Retinal pigment epithelial cell (primary cell): ENCODE results near the gene TLX3.

Experiments used
- DNase-seq: peaks from one replicate; pipeline ENCODE4 v3.0.0-alpha.2; 2010; ENCODE audit warnings: low read depth
- H3K4me3 ChIP-seq: 2 replicates; pipeline ENCODE4 v1.5.1; 2011; ENCODE audit warnings: mild to moderate bottlenecking, low read length, control low read depth, moderate library complexity
- CTCF ChIP-seq: conservative IDR thresholded peaks from 2 replicates; pipeline ENCODE4 v1.5.1; 2011; ENCODE audit warnings: low read depth, low read length, control low read depth, inconsistent platforms

TLX3 gene

GRCh38 chr5:171269717-171270116 lies 39.3 kb upstream of the TLX3 start:
- no peak for TF ChIP-seq CTCF
- peak; percentile 34 for DNase-seq
- no peak overlapping the region for H3K4me3 ChIP-seq

- no peak for DNase-seq
- no peak for TF ChIP-seq CTCF
- H3K4me3 ChIP-seq = no peak overlapping the region
These were observed 38.9 kb upstream of the TLX3 start for GRCh38 chr5:171270136-171270535.

GRCh38 chr5:171271798-171272197 lies 37.2 kb upstream of the TLX3 start:
- TF ChIP-seq CTCF = no peak
- no peak overlapping the region for H3K4me3 ChIP-seq
- DNase-seq = no peak

GRCh38 chr5:171272996-171273970 lies 35.8 kb upstream of the TLX3 start:
- peak; percentile 54 for TF ChIP-seq CTCF
- H3K4me3 ChIP-seq = no peak overlapping the region
- DNase-seq = no peak

GRCh38 chr5:171275841-171276544 lies 33.1 kb upstream of the TLX3 start:
- no peak for TF ChIP-seq CTCF
- DNase-seq = no peak
- no peak overlapping the region for H3K4me3 ChIP-seq

- no peak overlapping the region for H3K4me3 ChIP-seq
- no peak for DNase-seq
- no peak for TF ChIP-seq CTCF
These were observed 25.3 kb upstream of the TLX3 start for GRCh38 chr5:171283753-171284152.

GRCh38 chr5:171285465-171285864 lies 23.6 kb upstream of the TLX3 start:
- no peak for DNase-seq
- H3K4me3 ChIP-seq = no peak overlapping the region
- TF ChIP-seq CTCF = no peak
